Placental epithelial cell (primary cell): ENCODE results near the gene ZDHHC21. TPM values are rescaled to one million over a fixed set of nuclear protein-coding genes. Genes with fewer than 3 reads are reported as not detected.

Experiments
- total RNA-seq: library from RNA; depleted of rRNA; stranded (reverse); fragments of >200 nt; gene quantifications from 2 replicates; pipeline ENCODE4 v1.2.3, GENCODE V29; 2012

ZDHHC21 gene
- 4.0 and 4.7 TPM in 2 replicates for total RNA-seq

DNA sequence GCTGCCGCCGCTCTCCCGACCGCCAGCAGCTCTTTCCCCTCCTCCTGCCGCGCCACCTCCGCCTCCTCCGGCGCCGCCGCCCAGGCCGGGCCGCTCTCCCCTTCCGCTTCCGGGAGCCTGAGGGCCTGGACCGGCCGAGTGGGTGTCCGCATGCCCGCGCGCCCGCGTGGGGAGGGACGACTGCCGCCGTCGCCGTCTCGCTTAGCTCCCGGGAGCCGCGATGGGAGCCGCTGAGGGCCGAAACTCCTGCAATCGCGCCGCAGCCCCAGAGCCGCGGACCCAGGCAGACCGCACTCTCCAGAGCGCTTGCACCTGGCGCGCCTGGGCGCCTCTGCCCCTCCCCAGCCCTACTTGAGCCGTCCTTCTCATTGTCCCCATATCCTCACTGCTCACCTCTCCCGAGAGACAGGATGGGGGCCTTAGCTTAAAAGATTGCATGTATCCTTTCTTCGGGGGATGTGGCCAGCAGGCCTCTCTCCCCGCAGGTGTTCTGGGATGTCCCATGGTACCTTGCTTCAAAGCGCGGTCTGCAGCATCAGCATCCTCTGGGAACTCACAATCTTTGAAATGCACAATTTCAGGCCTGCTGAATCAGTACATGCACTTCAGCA is at the start of gene ZDHHC21:
TSS of gene ZDHHC21 (minus strand) at position 182 of the 611 bp plus-strand sequence. CDS start 19,092 bp downstream, outside the sequence.

DNA sequence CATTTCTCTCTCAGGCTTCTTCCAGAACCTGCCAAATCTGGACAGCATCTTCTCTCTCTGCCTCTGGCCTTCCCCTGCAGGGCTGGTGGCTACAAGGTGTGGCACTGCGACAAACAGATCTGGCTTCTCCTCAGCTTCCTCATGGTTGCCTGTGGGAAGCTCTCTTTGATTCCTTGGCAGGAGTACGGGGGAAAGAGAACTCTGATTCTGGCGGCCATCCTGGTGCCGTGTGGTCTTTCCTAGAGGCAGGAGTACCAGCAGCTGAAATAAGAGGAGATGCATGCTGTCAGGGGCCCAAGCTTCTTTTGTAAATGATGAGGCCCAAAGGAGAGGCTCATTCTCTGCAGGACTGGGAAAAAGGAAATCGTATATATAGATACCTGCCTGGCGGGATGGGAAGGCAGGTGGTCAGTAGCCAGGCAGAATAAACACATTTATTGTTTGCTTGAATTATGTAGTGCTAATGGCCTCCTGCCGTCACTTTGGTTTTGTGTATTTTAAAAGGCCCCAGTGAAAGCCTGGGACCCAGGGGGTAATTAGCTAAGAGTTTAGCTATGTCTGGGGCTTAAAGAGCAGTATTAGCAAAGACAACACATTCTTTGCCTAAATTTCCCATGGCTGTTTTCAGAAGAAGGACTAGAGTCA is 29.3 kb upstream of the ZDHHC21 start, which contains the start of gene CER1:
TSS of gene CER1 (minus strand) at position 343 of the 645 bp plus-strand sequence. CDS start at position 282, 61 bp downstream.

Other genes with a start within 250 kb of the ZDHHC21 start
- gene CER1, start 29.3 kb upstream of the ZDHHC21 start, total RNA-seq, result not detected in 2 replicates
- gene FREM1, start 217.0 kb upstream of the ZDHHC21 start, total RNA-seq, result 1.5 and 3.5 TPM in 2 replicates